Progenitor cell of endocrine pancreas (in vitro differentiated cells): ENCODE results near the gene FAHD2A. TPM values are rescaled to one million over a fixed set of nuclear protein-coding genes. Genes with fewer than 3 reads are reported as not detected.
A peak's percentile ranks its signal among the peaks of the same experiment; 100 is the strongest.
"Not testable (repeated sequence)": the region's sequence is repeated elsewhere in the genome, so short reads cannot be mapped to it uniquely, and the experiment has no call there.

Experiments
- DNase-seq: peaks from one replicate; pipeline ENCODE4 v3.0.0; 2021; ENCODE audit warnings: low spot score; ENCODE audit not compliant: unreplicated experiment
- H3K27ac Mint-ChIP-seq: 2 replicates; pipeline ENCODE4 v1.8.0; 2021; ENCODE audit warnings: mild to moderate bottlenecking, moderate library complexity, mixed read lengths
- H3K27me3 Mint-ChIP-seq: 2 replicates; pipeline ENCODE4 v1.8.0; 2021; ENCODE audit warnings: mixed read lengths
- H3K36me3 Mint-ChIP-seq: 2 replicates; pipeline ENCODE4 v1.8.0; 2022; ENCODE audit warnings: mixed read lengths; ENCODE audit not compliant: insufficient read depth
- H3K4me1 Mint-ChIP-seq: 2 replicates; pipeline ENCODE4 v1.8.0; 2021; ENCODE audit warnings: low read depth, mixed read lengths
- H3K4me3 Mint-ChIP-seq: 2 replicates; pipeline ENCODE4 v1.8.0; 2021; ENCODE audit warnings: low read depth, mild to moderate bottlenecking, moderate library complexity, mixed read lengths
- H3K9me3 Mint-ChIP-seq: 2 replicates; pipeline ENCODE4 v1.8.0; 2021; ENCODE audit warnings: low read depth, mixed read lengths
- total RNA-seq: library from RNA; stranded (reverse); gene quantifications from 2 replicates; pipeline ENCODE4 v1.2.1, GENCODE V29; 2021
- TF ChIP-seq, protein P1 (sequence below): fragments of 200-600 bp; sonication (generic); IDR thresholded peaks from one replicate; pipeline ENCODE4 v1.5.0; 2021; ENCODE audit warnings: antibody characterized with exemption, mild to moderate bottlenecking; ENCODE audit not compliant: unreplicated experiment

The FAHD2A gene
- total RNA-seq, 1 donor from 2014 or later: 28.8 TPM

DNA sequence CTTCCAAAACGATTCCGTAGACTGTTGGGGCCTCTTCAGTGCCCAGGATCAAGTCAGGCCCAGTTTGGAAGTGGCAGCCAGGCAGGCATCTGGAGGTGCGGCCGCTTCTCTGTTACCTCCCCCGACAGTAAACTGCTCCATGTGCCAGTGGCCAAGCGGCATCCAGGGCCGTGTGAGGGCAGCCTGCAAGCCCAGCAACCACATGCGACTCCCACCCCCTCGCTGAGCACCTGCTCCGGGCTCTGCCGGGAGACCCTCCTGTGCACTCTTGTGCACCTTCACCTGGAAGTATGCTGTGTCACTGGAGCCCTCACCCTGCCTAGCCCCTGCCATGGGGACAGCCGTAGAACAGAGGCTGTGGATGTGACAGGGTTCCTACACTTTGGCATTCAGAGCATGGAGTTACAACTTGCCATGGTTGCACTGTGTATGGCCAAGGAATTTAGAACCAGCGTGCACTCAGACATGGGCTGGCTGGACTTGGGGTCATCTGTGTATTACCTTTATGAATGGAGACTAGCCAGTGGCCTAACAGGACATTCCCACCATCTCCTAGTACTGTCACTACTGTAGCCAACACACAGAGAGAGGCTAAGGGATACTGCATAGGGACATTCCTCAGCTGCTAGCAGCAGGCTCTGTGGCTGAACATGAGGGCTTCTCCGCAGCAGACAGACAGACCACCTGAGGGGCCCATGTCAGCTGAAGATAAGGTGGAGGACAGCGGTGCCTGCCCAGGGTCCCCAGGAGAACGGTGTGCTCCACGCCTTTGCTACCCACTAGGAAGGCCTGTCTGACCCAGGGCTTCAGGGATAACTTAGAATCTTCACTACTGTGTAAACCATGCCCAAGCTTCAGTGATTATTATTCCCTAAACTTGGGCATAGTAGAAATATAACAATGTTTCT, 25.0 kb upstream of the FAHD2A start:
- no peak overlapping the region for H3K4me3 Mint-ChIP-seq
- no peaks in the 10 kb centered on the region for H3K4me1 Mint-ChIP-seq
- TF ChIP-seq, protein P1, sequence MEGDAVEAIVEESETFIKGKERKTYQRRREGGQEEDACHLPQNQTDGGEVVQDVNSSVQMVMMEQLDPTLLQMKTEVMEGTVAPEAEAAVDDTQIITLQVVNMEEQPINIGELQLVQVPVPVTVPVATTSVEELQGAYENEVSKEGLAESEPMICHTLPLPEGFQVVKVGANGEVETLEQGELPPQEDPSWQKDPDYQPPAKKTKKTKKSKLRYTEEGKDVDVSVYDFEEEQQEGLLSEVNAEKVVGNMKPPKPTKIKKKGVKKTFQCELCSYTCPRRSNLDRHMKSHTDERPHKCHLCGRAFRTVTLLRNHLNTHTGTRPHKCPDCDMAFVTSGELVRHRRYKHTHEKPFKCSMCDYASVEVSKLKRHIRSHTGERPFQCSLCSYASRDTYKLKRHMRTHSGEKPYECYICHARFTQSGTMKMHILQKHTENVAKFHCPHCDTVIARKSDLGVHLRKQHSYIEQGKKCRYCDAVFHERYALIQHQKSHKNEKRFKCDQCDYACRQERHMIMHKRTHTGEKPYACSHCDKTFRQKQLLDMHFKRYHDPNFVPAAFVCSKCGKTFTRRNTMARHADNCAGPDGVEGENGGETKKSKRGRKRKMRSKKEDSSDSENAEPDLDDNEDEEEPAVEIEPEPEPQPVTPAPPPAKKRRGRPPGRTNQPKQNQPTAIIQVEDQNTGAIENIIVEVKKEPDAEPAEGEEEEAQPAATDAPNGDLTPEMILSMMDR: no peak
- no peak for DNase-seq
- no peaks in the 10 kb centered on the region for H3K36me3 Mint-ChIP-seq
- H3K27ac Mint-ChIP-seq: no peak overlapping the region
- no peaks in the 10 kb centered on the region for H3K9me3 Mint-ChIP-seq
- peaks cover 30% of the 10 kb centered on the region for H3K27me3 Mint-ChIP-seq

DNA sequence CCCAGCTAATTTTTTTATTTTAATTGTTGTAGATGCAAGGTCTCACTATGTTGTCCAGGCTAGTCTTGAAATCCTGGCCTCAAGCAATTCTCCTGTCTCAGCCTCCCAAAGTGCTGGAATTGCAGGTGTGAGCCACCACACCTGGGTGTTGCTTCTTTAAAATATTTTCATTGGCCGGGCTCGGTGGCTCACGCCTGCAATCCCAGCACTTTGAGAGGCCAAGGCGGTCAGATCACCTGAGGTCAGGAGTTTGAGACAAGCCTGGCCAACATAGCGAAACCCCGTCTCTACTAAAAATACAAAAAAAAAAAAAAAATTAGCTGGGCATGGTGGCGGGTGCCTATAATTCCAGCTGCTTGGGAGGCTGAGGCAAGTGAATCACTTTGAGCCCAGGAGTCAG, 24.2 kb upstream of the FAHD2A start:
- not testable (repeated sequence) for H3K9me3 Mint-ChIP-seq, H3K27ac Mint-ChIP-seq, DNase-seq, H3K4me3 Mint-ChIP-seq, H3K36me3 Mint-ChIP-seq, H3K4me1 Mint-ChIP-seq
- peaks cover 28% of the 10 kb centered on the region for H3K27me3 Mint-ChIP-seq

DNA sequence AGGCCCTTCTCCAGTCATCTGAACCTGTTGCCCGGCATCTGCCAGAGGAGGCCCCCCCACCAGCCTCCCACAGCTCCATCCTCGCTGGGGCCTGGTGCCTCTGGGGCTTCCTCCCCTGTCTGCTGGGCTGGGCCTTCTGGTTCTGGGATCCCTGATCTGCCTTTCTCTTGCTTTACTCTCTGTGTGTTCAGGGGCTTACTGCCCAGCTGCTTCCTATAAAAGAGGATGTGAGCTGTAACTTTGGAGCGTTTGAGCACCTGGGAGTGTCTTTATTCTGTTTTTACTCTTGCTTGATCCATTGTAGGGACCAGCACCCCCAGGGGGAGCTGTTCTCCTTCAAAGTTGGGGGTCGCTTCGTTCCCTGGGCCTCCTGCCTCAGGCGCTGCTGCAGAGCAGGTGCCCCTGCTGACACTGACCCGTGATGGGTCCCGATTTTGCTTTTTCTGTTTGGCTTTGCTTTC, 23.1 kb upstream of the FAHD2A start:
- TF ChIP-seq, protein P1: peak; percentile 18
- DNase-seq: no peak
- H3K4me1 Mint-ChIP-seq: no peaks in the 10 kb centered on the region
- H3K27ac Mint-ChIP-seq: no peak overlapping the region
- H3K27me3 Mint-ChIP-seq: peaks cover 30% of the 10 kb centered on the region
- no peak overlapping the region for H3K4me3 Mint-ChIP-seq
- H3K9me3 Mint-ChIP-seq: no peaks in the 10 kb centered on the region
- no peaks in the 10 kb centered on the region for H3K36me3 Mint-ChIP-seq

DNA sequence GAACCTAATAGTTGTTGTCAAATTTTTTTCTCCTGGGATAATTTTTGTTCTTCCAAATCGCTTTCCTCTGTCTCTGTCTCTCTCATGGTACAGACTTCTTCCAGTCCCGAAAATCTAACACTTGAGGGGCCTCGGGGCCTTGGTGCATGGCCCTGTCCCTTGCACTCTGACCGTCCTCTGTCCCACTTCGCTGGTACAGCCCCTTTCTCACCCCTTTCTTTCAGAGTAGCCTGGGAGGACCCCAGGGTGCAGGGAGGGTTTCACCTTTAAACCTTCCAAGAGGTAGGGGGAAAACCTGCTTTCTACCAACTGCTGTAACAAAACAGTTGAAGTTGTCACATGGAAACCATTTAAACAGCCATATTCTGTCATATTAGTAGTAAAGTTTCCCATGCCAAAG, 22.2 kb upstream of the FAHD2A start:
- no peaks in the 10 kb centered on the region for H3K9me3 Mint-ChIP-seq
- TF ChIP-seq, protein P1: no peak
- no peak overlapping the region for H3K27ac Mint-ChIP-seq
- peaks cover 30% of the 10 kb centered on the region for H3K27me3 Mint-ChIP-seq
- DNase-seq: no peak
- no peaks in the 10 kb centered on the region for H3K4me1 Mint-ChIP-seq
- H3K36me3 Mint-ChIP-seq: no peaks in the 10 kb centered on the region
- no peak overlapping the region for H3K4me3 Mint-ChIP-seq

DNA sequence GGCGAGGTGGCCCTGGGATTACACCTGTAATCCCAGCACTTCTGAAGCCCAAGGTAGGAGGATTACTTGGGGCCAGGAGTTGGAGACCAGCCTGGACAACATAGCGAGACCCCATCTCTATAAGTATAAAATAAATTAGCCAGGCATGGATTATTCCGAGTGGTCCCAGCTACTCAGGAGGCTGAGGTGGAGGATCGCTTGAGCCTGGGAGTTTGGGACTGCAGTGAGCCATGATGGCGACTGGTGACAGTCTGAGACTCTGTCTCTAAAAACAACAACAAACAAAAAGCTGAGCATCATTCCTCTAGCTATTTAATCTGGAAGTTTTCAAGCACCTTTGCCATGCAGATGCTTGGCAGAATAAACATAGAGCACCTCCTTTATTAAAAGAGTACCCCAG, 21.8 kb upstream of the FAHD2A start:
- no peak for DNase-seq
- Mint-ChIP-seq H3K36me3 (no peaks in the 10 kb centered on the region), H3K27ac (no peak overlapping the region), H3K27me3 (peaks cover 30% of the 10 kb centered on the region), H3K4me3 (no peak overlapping the region), H3K9me3 (no peaks in the 10 kb centered on the region), H3K4me1 (no peaks in the 10 kb centered on the region)
- TF ChIP-seq, protein P1: no peak
